Skeletal muscle tissue (tissue), 4 donors: ENCODE measurements around the gene SORCS3. TPM values are rescaled to one million over a fixed set of nuclear protein-coding genes. Genes with fewer than 3 reads are reported as not detected.

Source experiments
- H3K27ac ChIP-seq: one replicate; pipeline ENCODE4 v1.7.0; 2013; ENCODE audit warnings: mild to moderate bottlenecking, low read depth, low read length, inconsistent platforms
- H3K27me3 ChIP-seq, 3 donors: one replicate each; pipeline ENCODE4 v1.7.0; 2013; ENCODE audit warnings: low read length in 3 of 3; ENCODE audit not compliant: control insufficient read depth in 3 of 3, insufficient read depth in 3 of 3
- H3K36me3 ChIP-seq, 3 donors: one replicate each; pipeline ENCODE4 v1.7.0; 2013; ENCODE audit warnings: low read length in 3 of 3; ENCODE audit not compliant: control insufficient read depth in 3 of 3, insufficient read depth in 3 of 3
- H3K4me1 ChIP-seq, 3 donors: one replicate each; pipeline ENCODE4 v1.7.0; 2013; ENCODE audit warnings: low read length in 3 of 3, mild to moderate bottlenecking in 3 of 3; ENCODE audit not compliant: control insufficient read depth in 3 of 3, insufficient read depth in 3 of 3
- H3K4me3 ChIP-seq, 3 donors: one replicate each; pipeline ENCODE4 v1.7.0; 2013; ENCODE audit warnings: low read length in 3 of 3
- H3K9ac ChIP-seq, 3 donors: one replicate each; pipeline ENCODE4 v1.7.0; 2013; ENCODE audit warnings: low read length in 3 of 3, mild to moderate bottlenecking in 3 of 3, moderate library complexity in 2 of 3, low read depth in 1 of 3
- H3K9me3 ChIP-seq, 3 donors: one replicate each; pipeline ENCODE4 v1.7.0; 2013; ENCODE audit warnings: low read length in 3 of 3; ENCODE audit not compliant: control insufficient read depth in 3 of 3
- total RNA-seq: library from RNA; depleted of rRNA; stranded (reverse); fragments of >200 nt; gene quantifications from one replicate; pipeline ENCODE4 v1.2.3, GENCODE V29; 2014
- donor health status: Osteomylitis.

SORCS3 gene
- total RNA-seq, 1 donor from 2014 or later: 0.52 TPM

DNA sequence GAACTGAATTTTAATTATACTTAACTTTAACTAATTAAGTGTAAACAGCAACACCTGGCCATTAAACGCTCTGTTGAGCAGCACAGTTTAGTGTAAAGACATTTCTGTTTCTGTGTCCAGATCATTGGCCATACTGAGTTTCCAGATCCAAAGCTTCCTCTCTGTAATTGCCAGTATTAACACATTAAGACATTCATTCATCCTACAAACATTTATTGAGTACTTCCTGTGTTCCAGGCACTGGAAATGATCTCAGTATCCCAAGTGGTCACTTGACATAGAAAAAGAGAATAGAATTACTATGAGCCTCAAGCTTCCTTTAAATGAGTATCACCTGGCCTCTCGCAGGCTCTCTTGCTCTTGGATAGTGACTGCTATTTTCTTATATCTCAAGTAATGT is 618.1 kb downstream of the SORCS3 start:
- Histone ChIP-seq H3K4me1 (no peaks in the 10 kb centered on the region), H3K9me3 (no peaks in the 10 kb centered on the region), H3K36me3 (no peaks in the 10 kb centered on the region), H3K27ac (no peak overlapping the region), H3K9ac (no peak overlapping the region), H3K4me3 (no peak overlapping the region), H3K27me3 (no peaks in the 10 kb centered on the region)

DNA sequence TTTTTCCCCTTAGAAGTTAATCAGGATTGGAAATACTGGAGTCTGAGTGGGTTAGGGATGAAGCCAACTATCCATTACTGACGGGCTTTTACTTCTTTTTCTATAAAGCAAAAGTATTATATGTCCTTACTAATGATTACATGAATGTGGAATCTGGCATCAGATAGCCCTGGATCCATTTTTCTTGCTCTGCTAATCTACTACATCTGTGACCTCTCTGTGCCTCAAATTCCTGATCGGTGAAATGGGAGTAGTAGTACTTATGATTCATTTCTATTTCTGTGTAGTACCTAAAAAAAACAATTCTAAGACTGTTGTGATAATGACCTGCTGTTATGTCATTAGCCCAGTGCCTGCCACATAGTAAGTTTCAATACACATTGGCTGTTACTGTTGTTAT is 621.6 kb downstream of the SORCS3 start:
- Histone ChIP-seq H3K4me3 (no peak overlapping the region), H3K9me3 (no peaks in the 10 kb centered on the region), H3K27me3 (no peaks in the 10 kb centered on the region)

DNA sequence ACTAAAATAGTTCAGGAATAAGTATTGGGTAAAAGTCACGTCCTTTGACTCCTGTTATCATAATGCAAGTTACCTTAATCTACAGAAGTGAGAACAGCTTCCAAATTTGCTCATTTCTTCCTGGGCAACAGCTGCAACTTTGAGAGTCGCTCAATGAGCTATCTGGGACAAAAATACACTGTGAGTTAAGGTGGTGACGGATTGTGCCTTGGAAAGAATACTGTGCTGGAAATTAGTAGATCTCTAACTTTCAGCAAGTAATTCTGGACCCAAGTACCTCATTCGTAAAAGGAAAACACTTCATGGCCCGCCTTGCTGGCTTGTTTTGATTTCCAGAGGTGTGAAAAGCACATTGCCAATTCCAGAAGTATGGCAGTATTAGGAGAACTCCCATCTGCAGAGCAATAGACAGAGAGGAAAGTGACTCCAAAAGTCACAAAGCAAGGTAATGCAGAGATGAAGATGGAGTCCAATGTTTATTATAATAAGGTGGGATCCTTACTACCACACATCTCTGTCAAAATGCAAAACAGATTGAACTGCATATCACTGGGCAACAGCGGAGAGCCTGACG is 626.0 kb downstream of the SORCS3 start:
- Histone ChIP-seq H3K27ac (no peak overlapping the region), H3K4me1 (no peaks in the 10 kb centered on the region), H3K9ac (no peak overlapping the region), H3K4me3 (no peak overlapping the region), H3K36me3 (no peaks in the 10 kb centered on the region), H3K27me3 (no peaks in the 10 kb centered on the region), H3K9me3 (peaks cover 0 to 3% (median 0%) of the 10 kb centered on the region in 3 donors)

More for the DNA sequence above, 621.6 kb downstream of the SORCS3 start:
- Histone ChIP-seq H3K4me1 (no peaks in the 10 kb centered on the region), H3K9ac (no peak overlapping the region), H3K36me3 (no peaks in the 10 kb centered on the region), H3K27ac (no peak overlapping the region)

DNA sequence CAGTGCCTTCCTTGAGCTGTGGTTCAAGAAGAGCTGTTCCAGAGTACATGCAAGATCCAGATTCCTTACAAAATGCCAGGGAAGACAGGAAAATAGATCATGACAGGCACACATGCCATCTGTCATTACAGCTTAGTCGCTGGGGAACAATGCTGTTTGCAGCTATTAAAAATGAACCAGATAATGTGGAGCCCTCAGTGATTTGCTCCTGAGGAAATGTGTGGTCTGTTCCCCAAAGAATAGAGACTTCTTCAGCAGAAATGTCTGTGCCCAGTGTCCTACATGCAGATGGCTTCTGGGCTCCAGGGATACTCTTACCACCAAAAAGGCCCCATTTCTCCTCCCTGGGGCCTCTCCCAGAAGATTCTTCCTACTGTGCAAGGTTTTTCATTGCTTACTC is 627.9 kb downstream of the SORCS3 start:
- Histone ChIP-seq H3K27ac (no peak overlapping the region), H3K4me1 (no peaks in the 10 kb centered on the region), H3K36me3 (no peaks in the 10 kb centered on the region), H3K9me3 (peaks cover 0 to 3% (median 0%) of the 10 kb centered on the region in 3 donors), H3K27me3 (no peaks in the 10 kb centered on the region), H3K4me3 (no peak overlapping the region), H3K9ac (no peak overlapping the region)

DNA sequence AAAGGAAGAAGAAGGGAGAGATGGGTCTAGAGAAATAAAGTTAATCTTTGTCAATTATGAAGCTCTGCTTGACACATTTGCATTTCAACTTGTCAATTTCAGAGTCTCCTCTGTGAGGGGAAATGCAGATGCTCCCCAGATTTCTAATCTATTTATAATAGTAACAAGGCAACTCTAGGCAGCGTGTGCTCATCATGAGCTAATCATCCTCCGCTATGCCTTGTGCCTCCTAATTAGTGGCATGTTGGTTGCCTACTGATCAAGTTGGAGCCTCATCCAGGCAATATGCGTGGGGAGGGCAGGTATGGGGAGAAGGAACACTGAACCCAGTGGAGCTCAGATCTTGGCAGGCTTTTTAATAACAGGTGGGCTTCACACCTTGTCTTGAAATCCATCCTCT is 628.6 kb downstream of the SORCS3 start:
- no peak overlapping the region for H3K4me3 ChIP-seq
- H3K9ac ChIP-seq: no peak overlapping the region
- no peaks in the 10 kb centered on the region for H3K4me1 ChIP-seq
- no peaks in the 10 kb centered on the region for H3K36me3 ChIP-seq
- H3K27me3 ChIP-seq: no peaks in the 10 kb centered on the region
- peaks cover 0 to 3% (median 0%) of the 10 kb centered on the region in 3 donors for H3K9me3 ChIP-seq
- no peak overlapping the region for H3K27ac ChIP-seq

DNA sequence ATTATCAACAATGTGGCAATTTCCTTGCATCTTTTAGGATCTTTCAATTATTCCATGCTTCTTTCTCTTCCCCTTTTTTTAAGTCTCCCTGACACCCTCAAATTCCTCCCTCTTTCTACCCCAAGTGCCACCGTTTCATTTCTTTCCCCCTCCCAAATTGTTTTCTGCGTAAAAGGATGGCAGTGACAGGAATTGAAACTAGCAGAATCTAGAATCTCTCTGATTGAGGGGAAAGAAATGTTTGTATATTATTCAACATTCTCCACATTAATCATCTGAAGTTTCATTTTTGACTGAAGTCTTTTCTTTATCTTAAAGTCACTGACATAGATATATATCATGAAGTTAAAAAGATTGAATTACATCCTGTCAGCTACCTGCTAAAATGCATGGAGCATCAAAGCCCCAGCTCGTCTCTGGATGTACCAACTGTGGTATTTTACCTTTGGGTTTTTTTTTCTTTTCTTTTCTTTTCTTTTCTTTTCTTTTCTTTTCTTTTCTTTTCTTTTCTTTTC is 633.5 kb downstream of the SORCS3 start:
- Histone ChIP-seq H3K27me3 (no peaks in the 10 kb centered on the region), H3K9ac (no peak overlapping the region), H3K9me3 (no peaks in the 10 kb centered on the region)

DNA sequence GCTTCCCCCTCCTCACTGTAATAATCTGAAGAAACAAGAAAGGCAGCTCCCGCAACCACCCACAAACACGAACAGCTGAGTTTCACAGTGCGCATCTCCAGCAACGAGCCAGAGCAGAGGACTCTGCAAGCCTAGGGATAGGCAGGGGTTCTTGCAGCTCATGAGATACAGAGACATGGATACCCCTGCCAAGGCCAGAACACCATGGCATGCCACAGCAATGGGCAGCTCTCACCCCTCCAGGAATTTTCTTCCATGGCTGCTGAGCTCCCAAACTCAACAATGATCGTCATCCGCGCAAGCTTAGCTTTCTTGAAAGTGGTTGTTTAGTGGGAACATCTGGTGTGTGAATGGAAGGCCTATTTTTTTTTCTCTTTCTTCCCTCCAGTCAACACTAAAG is 637.3 kb downstream of the SORCS3 start:
- H3K4me1 ChIP-seq: no peaks in the 10 kb centered on the region
- H3K36me3 ChIP-seq: no peaks in the 10 kb centered on the region
- no peak overlapping the region for H3K4me3 ChIP-seq
- no peak overlapping the region for H3K27ac ChIP-seq
- H3K9ac ChIP-seq: no peak overlapping the region
- no peaks in the 10 kb centered on the region for H3K9me3 ChIP-seq
- no peaks in the 10 kb centered on the region for H3K27me3 ChIP-seq

More for the DNA sequence above, 633.5 kb downstream of the SORCS3 start:
- Histone ChIP-seq H3K4me1 (no peaks in the 10 kb centered on the region), H3K36me3 (no peaks in the 10 kb centered on the region), H3K4me3 (no peak overlapping the region), H3K27ac (no peak overlapping the region)

DNA sequence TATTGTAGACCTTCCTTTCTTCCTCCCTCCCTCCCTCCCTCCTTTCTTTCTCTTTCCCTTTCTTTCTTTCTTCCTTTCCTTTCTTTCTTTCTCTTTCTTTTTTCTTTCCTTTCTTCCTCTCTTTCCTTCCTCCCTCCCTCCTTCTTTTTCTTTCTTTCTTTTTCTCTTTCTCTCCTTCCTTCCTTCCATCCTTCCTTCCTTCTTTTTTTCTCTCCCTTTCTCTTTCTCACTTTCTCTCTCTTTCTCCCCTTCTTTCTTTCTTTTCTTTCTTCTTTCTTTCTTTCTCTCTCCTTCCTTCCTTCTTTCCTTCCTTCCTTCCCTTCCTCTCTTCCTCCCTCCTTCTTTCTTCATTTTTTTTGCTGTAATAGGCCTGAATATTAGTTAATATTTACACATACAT is 638.0 kb downstream of the SORCS3 start:
- no peak overlapping the region for H3K4me3 ChIP-seq
- no peak overlapping the region for H3K27ac ChIP-seq
- H3K36me3 ChIP-seq: no peaks in the 10 kb centered on the region
- no peaks in the 10 kb centered on the region for H3K27me3 ChIP-seq
- no peak overlapping the region for H3K9ac ChIP-seq
- H3K9me3 ChIP-seq: no peaks in the 10 kb centered on the region
- no peaks in the 10 kb centered on the region for H3K4me1 ChIP-seq

DNA sequence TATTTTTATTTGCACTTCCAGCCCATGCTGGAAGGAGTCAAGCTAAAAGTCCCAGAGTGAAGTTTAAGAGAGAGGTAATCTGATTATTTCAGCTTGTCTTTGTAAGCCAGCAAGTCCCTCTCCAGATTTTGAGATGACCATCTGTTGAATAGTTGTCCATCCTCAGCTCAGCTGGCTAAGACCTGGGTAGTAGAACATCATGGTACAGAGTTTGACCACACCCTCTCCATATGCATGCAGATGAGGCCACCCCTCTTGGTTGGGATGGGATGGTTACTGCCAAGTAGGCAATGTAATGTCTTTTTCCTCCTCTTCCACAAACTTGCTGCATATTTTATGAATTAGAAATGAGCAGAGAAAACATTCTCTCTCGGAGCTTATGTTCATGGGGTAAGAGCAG is 639.8 kb downstream of the SORCS3 start:
- H3K4me3 ChIP-seq: no peak overlapping the region
- H3K27ac ChIP-seq: no peak overlapping the region
- no peaks in the 10 kb centered on the region for H3K27me3 ChIP-seq
- no peaks in the 10 kb centered on the region for H3K9me3 ChIP-seq
- H3K36me3 ChIP-seq: no peaks in the 10 kb centered on the region
- H3K9ac ChIP-seq: no peak overlapping the region
- no peaks in the 10 kb centered on the region for H3K4me1 ChIP-seq

DNA sequence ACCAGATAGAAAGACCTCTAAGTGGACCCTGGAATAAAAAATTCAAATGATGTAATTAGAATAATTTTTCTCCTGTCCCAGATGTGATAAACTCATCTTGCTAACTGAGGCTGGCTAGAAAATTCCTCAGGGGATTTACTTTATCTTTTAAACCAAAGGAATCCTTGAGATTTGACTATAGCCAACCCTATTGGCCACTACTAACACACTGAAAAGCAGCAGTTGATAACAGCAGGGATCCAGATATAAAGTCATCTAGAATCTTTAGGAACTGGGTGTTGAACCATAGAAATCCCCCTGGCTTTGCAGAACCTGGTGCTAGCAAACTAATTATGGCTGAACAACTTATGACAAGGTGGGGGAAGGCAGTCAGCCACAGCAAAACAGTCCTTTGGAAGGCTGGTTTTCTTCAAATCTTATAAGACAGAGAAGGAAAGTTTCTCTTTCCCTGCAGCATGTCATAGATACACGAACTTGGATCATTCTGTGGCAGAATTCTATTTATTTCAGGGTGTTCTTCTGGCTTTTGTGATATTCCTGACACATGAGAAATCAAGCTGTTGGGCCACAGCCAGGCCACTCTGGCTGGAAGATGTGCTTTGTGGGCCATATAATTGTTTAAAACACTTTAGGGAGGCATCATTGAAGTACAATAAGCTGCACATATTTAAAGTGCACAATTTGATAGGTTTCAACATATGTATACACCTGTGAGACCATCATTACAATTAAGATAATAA is 643.6 kb downstream of the SORCS3 start:
- no peaks in the 10 kb centered on the region for H3K27me3 ChIP-seq
- H3K27ac ChIP-seq: no peak overlapping the region
- H3K4me1 ChIP-seq: no peaks in the 10 kb centered on the region
- H3K9me3 ChIP-seq: no peaks in the 10 kb centered on the region
- H3K9ac ChIP-seq: no peak overlapping the region
- no peaks in the 10 kb centered on the region for H3K36me3 ChIP-seq
- no peak overlapping the region for H3K4me3 ChIP-seq
